Stimulated activated CD4-positive, alpha-beta T cell treated with anti-CD3 and anti-CD28 coated beads, Interleukin-2, amount 100 ng/mL, for 48 hours (primary cell): Measurements from ENCODE around the gene SLC31A2.
A peak's percentile ranks its signal among the peaks of the same experiment; 100 is the strongest.

Source experiments
- DNase-seq, 2 donors: peaks; one replicate each; pipeline ENCODE4 v3.0.0-alpha.2; 2020

SLC31A2 gene

DNA sequence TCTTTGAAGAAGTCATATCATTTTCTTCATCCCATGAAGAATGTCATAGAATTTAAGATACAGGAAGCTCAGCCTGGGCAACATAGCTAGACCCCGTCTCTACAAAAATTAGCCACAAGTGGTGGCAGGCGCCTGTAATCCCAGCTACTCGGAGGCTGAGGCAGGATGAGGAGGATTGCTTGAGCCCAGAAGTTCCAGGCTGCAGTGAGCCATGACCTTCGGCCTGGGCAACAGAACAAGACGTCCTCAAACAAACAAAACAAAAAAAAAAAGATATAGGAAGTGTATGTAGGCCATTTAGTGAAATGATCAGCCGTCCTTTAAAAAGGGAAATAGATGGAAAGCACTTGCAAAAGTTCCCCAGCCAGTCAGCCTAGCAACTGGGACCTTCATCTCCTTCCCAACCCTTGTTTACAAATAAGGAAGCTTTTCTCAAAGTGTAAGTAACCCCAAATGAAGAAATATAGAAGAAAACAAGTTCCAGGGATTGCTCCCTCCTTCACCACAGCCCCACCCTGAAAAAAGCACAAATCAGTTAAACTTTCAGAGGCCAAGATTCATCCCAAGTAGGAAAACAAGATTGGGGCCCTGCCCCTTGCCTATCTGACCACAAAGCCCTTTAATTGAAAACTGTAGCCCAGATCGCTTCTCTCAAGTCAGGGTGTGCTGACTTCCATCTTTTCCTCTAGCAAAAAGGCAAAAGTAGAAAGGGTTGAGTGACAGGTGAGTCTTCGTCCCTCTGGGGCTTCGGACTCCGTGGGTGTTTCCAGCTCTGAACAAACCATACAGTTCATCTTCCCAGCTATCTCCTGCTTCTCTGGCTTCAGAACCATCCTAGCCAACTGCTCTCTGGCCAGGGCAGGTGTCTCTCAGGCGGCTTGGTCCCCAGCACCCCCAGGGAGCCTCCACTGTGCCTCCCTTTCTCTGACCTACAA is 1.2 kb downstream of the SLC31A2 start:
- DNase-seq, result no peak

DNA sequence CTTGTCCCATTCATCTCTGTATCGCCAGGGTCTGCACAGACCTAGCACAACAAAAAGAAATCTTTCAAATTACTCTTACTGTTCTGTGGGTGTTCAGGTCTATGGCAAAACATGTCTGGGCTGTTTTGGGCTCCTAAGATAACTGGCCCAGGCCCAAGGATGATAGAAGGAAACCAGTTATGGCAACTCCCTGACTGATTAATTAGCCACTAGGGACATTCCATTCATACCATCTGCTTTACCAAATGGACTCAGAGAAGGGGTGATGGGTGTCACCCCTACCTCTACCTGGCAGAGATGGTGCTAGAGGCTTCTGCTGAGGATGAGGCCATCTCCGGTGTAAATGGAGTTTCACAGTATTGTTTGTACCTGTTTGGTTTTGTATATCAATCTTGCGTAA is 1.9 kb downstream of the SLC31A2 start:
- no peak for DNase-seq

DNA sequence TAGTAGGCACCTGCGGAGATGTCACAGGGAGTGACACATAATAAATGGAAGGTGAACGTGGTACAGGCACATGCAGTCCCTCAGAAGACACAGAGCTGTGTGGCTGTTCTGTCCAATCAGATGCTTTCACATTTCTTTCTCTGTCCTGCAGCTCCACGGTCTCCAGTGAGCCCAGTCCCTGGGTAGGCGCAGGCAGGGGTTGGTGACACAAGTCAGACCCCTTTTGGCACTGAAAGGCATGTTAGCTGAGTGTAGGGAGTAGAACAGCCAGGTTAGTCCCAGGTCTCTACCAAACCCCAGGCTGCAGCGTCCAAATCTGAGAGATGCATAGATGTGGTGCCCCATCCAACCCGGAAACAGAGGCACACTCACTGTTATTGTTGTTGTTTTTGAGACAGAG is 2.8 kb downstream of the SLC31A2 start:
- no peak for DNase-seq

DNA sequence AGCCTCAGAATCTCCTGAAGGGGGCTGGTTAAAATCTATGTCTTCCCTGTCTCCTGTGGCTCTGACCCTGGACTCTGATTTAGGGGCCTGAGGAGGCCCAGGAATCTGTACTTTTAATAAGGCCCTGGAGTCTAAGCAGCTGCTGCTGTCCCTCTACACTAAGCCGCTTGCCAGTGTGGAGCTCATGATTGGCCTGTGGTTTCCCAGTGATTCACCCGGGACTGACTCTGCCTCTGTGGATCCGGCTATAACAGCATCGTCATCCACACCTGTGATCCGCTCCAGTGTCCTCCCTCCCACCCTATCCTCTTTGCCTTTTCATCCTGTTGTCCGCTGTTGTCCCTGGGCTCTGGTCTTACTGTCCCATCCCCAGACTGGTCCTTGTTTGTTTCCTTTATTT is 3.7 kb downstream of the SLC31A2 start:
- no peak for DNase-seq

DNA sequence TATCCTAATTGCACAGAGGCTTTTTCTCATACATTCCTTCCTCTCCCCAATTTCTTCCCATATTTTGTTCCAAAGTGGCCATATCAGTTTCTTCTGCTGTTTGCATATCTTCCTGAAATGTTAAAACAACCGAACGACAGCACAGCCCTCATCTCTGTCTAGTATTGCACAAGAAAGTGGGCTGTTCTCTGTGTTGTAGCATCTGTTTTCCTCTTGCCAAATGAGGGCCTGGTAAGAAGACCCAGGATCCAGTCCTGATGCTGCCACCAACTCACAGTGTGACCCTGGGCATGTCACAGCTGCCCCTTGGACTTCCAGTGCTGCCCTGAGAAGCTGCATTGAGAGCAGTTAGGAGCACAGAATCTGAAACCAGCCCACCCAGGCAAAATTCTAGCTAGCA is 4.1 kb downstream of the SLC31A2 start:
- no peak for DNase-seq

DNA sequence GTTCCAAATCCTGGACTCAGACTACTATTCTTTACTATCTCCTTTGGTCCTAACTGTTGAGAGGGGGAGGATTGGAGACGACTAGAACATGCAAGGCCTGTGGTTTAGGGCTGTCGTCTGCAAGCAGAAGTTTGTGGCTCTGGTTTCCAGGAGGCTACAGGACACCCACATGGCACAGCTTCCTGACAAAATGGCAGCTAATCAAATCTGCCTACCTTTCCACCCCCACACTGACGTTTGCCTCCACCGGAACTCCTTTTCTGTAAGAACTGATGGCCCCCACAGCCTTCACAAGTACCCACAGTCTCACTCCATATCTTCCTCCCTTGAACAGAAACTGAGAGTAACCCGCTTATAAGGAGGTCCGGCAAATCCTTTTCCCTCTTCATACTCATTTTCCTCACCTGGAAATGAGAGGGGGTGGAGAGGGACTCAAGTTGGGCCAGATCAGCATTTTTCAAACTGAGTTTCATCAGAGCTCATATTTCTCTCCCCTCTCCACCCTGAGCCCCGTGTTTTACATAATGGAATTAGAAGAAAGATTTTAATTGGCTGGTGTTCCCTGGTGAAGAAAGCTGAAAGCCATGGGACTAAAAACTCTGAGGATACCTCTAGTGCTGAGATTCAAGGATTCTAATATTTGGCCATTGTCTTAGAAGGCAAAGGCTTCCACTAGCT is 5.2 kb downstream of the SLC31A2 start:
- peak; percentile 11 to 15 for DNase-seq

DNA sequence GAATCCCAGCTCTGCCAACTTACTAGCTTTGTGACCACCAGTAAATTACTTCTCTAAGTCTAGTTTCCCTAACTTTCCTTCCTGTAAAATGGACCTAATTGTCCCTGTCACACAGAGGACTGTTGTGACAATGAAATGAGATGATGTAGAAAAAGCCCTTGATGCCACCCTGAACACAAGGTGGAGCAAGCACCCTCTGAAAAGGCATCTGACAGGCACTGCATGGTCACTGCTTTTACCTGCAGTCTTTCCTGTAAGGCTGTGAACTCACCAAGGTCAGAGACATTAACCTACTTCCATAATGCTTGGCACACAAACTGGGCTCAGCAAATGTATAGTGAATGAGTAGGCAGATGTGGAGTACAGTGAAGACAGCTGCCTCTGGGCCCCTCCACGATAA is 6.1 kb downstream of the SLC31A2 start:
- no peak for DNase-seq

DNA sequence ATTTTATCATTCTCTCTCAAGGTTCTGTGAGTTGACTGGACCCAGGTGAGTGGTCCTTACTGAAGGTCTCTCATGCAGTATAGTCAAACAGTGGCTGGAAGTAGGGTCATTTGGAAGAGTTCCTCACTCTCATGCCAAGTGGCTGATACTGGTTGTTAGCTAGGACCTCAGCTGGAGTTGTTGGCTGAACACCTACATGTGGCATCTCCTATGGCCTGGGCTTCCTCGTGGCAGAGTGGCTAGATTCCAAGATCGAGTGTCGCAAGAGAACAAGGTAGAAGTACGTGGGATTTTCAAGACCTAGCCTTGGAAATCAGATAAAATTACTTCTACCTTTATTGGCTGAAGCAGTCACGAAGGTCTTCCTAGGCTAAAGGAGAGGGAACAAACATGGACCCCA is 7.6 kb downstream of the SLC31A2 start:
- DNase-seq, result no peak

DNA sequence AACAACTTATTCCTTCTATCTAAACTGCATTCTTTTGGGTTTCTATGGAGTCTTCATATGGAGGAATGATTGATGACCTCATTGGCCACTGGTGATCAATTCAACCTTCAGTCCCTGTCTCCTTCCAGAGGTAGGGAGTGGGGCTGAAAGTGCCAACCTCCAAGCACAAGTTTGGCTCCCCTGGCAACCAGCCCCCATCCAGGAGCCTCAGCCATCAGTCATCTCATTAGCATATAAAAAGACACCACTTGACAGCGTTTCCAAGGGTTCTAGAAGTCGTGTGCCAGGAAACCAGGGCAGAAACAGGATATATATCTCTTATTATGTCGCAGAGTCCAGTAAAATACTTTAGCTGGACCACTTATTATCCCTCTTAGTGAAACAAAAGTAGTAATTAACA is 9.8 kb downstream of the SLC31A2 start:
- DNase-seq, result no peak

DNA sequence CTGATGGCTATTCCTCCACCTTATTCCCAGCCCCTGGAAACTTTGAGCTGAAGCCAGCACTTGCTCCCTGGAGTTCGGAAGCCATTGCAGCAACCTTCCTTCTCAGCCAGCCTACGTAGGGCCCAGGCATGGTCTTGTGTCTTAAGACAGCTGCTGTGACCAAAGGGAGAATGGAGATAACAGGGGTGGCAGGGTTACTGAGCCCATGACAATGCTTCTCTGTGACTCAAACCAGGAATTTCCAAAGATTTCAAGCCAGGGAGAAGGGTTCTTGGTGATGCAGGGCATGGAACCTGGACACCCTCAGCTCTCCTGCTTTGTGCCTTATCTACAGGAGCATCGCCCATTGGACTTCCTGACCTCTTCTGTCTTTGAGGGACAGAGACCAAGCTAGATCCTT is 12.2 kb downstream of the SLC31A2 start:
- no peak for DNase-seq

DNA sequence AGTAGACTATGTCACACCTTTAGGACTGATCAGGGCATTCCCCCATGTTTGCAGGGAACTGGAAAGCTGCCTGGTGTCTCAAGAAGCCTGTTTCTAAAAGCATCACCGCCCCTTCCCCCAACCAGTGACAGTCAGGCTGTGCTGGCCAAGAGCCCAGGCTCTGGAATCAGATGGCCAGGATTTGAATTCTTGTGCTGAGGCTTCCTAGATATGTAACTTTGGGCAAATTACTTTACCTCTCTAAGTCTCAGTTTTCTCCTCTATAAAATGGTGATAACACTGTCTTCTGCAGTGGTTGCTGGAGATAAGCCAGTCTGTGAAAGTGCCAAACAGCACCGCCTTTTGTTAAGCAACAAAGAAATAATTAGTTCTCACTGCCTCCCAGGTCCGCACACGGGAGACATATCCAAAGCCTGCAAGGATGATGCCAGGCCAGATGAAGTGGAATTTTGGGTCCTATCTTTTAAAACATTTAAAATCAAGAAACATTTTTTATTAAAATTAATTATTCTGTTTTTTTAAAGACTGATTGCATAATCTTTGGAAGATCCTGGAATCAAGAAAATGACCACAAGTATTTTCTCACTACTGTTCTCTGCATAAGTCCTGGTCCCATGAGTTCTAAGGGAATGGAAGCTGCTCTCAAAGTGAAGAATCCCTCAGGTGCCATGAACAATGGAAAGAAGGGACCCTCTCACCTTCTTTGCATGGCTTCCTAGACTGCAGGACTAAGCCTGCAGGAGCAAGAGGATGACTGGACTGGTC is 13.9 kb downstream of the SLC31A2 start:
- no peak for DNase-seq

DNA sequence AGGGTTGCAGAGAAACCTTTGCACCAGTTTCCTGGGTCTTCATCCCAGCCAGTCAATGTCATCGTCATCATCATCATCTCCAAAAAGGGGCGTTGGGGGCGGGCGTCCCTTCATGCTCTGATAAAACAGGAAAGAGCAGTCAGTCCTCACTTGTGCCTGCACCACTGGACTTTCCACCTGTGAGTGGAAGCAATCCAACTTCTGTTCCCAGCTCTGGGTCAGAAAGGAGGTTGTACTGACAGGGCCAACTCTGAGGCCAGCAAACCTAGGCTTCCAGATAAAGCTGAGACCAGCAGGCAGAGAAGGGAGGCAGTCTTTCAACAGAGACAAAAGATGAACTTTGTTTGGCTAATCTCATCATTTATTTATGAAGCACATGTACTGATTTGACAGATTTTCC is 15.2 kb downstream of the SLC31A2 start:
- DNase-seq, result no peak

DNA sequence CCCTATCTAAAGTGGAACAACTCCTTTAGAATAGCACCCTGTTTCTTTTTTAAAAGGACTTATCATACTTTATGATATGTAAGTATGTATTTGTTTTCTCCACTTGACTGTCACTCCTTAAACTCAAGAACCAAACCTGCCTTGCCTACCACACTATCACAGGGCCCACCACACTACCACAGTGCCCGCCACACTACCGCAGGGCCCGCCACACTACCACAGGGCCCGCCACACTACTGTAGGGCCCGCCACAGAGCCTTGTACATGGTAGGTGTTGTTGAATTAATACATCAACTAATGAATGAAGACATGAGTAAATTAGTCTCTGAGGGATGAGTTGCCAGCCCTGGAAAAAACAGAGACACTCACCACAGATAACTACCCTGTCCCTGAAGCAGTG is 18.0 kb downstream of the SLC31A2 start:
- no peak for DNase-seq

DNA sequence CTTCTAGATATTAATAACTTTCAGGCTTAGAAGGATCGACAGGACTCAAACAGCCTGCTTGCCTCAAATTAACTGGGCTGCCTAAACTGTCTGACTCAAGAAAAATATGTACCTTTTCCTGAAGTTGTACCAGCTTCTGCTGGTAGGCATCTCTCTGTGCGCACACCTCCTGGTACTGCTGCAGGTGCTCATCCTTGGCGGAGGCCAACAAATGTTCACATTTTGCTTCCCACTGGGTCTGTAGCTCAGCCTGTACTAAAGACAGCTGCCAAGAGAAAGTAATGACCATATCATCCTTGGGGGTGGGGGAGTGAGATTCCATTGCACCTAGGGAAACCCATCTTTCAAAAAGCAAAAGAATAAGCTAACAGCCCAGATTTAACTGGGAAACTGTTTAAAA is 22.5 kb downstream of the SLC31A2 start:
- no peak for DNase-seq

DNA sequence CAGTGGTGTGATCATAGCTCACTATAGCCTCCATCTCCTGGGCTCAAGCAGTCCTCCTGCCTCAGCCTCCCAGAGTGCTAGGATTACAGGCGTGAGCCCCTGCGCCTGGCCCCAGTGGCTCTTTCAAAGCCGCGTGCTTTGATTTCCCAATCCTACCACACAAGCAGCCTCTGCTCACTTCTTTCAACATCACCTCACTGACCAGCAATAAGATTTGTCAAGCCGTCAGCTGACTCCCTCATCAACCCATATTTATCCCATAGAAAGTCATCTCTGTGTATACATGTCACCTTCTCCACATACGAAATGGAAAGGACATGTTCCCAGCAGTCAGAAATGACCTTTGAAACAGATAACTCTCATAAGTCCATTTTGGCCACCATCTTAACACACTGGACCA is 26.0 kb downstream of the SLC31A2 start:
- no peak for DNase-seq

DNA sequence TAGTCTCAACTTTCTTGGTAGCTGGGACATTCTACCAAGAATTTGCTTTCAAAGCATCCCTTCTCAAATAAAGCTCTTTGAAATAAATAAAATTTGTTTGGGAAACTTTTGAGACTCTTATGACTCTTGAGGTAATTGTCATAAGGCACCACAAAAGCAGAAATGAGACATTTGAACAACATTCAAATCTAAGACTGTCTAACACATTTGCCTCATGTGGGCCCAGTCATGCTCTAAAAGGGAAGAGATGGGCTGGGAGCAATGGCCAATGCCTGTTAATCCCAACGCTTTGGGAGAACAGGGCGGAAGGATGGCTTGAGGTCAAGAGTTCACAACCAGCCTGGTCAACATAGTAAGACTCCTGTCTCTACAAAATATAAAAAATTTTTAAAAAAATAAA is 26.4 kb downstream of the SLC31A2 start:
- DNase-seq, result no peak

DNA sequence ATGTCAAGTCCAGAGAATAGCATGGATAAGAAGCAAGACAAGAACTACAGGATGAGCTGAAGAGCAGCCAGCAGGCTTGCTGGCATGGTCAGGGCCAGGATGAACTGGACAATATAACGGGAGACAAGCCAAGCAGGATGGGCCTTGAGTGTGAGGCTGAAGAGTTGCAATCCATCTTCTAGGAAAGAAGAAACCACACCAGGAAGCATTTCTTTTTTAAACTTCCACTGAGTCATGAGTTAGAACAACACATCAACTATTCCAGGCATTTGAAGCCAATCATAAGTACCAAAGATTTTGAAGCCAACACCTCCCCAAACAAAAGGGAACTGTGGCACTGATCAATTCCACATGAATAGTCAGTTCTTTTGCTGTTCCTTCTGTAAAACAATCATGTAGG is 27.3 kb downstream of the SLC31A2 start:
- DNase-seq, result no peak

DNA sequence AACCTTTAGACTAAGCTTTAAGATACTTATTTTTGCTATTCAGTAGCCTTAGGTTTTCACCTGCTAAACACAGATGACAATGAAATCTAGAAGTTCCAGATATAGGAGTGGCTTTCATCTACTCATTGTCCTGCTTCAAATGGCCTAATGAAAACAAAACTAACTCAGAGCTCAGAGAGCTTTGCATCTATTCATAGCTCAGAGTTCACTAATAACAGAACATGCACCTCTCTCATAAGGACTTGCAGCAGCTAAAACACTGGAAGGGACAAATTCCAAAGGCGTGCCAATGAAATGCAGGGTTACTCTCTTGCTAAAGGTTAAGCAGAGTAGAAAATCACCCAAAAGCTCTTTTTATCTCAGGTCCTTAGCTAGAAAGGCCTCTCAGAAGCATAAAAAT is 29.0 kb downstream of the SLC31A2 start:
- DNase-seq, result no peak

DNA sequence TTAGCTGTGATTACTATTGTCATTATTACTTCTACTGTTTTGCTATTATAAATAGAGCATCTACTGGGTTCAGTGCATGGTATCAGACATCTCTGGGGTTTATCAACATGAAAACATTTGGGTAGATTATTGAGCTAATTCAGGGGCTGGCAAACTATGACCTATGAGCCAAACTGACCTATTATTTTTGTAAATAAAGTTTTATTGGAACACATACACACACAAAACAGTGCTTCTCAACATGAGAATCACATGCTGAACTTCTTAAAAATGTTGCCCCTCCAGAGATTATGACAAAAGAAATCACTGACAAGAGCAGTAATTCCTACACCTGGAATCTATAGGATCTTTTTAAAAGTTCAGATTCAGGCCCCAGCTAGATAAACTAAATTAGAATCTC is 30.4 kb downstream of the SLC31A2 start:
- DNase-seq, result no peak

DNA sequence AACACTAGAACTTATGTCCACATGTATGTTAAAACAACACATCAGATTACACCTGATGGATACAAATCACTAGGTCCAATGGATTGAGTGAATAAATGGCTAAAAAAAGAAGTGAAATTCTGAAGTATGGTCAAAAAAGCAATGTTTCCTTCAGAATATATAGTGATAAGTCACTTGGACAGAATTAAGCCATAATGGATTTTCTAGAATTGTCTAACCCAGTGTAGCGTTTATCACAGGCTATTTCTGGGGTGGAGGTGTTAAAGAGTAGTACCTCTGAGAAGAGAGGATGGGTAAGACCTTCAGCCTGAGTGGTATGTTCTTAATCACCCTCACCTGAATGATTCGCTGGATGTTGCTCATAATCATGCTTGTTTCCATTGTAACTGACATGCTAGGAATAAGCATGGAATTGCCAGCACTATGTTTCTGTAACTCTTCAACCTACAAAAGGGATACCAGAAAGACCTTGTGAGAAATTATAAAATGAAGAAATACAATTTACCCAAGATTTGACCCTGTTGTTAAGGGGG is 33.2 kb downstream of the SLC31A2 start:
- DNase-seq, result no peak

DNA sequence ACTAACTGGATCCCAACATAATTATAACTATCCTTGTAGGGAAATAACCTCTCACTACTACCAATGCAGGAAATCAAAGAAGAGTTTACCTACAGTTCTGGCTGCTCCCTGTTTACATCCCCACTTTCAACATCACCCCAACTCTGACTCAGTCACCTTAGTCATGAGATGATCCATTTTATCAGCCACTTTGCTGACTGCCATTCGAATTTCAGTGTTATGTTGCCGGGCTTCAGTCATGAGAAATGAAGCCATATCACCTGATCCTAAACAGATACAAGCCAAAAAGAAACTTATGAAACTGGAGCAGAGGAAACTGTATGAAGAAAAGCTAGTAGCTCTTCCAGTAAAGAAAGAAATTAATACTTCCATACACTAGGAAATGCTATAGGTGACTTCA is 33.7 kb downstream of the SLC31A2 start:
- DNase-seq, result no peak

DNA sequence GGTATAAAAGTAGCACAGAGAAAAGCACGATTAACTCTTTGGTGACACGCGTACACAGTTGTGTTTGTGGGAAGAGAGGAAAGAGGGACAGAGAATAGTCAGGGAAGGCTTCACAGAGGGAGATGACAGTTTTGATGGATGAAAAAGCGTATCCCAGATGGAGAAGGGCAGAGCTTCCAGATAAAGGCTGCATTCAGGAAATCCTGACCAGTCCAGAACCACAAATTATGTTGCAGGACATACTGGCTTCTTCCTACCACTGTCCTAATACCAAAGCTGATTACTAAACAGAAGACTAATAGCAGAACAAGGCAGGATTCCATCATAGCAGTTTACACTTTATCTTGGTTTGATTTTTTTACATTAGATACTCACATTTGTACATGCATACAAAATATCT is 34.5 kb downstream of the SLC31A2 start:
- no peak for DNase-seq

DNA sequence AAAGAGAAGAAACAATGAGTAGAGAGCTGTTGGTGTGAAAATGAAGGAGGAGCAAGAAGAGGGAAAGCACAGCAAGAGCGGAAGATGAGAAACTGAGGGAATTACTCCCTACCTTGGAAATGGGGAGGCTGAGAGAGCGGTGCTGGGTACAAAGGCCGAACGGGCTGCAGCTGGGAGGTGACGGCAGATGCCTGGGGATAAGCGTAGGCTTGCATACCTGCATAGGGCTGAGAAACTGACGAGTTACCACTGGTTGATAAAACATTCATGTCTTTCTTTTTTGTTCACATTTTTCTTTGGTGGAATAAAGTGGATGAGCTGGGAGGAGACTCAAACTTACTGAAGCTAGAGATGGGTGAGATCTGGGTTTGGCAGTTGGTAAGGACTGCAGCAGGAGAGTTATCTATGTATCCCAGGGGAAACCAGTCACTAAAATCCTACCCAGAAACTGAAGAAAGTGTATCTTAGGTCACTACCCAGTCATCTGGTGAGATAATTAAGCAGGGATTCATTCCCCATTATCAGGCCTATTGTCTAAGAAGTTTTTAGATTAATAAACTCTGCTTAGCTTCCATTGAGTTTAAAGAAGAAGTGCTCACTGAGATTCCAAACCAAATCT is 35.4 kb downstream of the SLC31A2 start:
- DNase-seq, result no peak
